Fibroblast of pulmonary artery (primary cell): Measurements from ENCODE around the gene MAST4.

Source experiments
- DNase-seq: peaks from one replicate; pipeline ENCODE4 v3.0.0-alpha.2; 2010; ENCODE audit warnings: low read depth
- H3K4me3 ChIP-seq: replicated peaks from 2 replicates; pipeline ENCODE4 v1.5.1; 2011; ENCODE audit warnings: low read depth, mild to moderate bottlenecking, control low read depth, low read length, moderate library complexity
- CTCF ChIP-seq: IDR thresholded peaks from 2 replicates; pipeline ENCODE4 v1.5.1; 2011; ENCODE audit warnings: mild to moderate bottlenecking, control low read depth, low read length, inconsistent platforms; ENCODE audit errors: missing control alignments

The MAST4 gene

GRCh38 chr5:66969963-66970362 lies 373.8 kb downstream of the MAST4 start:
- DNase-seq = no peak
- TF ChIP-seq CTCF = no peak
- no peak overlapping the region for H3K4me3 ChIP-seq

GRCh38 chr5:66972004-66972403 lies 375.8 kb downstream of the MAST4 start:
- no peak for DNase-seq
- H3K4me3 ChIP-seq = no peak overlapping the region
- TF ChIP-seq CTCF = no peak

GRCh38 chr5:66974256-66974655 lies 378.1 kb downstream of the MAST4 start:
- DNase-seq = no peak
- no peak overlapping the region for H3K4me3 ChIP-seq
- TF ChIP-seq CTCF = no peak

DNA sequence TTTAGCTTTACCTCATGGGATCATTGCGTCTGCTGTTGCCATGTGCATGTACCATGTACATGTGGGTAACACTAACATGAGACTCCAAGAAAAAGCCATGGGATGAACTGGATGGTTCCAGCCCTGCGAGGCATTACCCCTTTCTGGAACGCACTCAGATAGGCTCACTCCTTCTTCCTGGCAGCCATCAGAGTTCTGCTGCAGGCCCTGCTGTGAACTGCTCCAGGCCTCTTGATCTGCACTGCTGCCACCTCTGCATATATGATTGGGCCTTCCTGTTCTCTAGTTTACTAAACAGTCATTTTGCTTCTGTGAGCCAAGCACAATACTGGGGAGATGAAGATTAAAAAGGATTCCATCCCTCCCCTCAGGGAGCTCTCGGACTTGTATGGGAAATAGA lies 379.9 kb downstream of the MAST4 start:
- TF ChIP-seq CTCF = no peak
- no peak overlapping the region for H3K4me3 ChIP-seq
- DNase-seq = no peak

GRCh38 chr5:66979738-66980137 lies 383.5 kb downstream of the MAST4 start:
- no peak for TF ChIP-seq CTCF
- no peak overlapping the region for H3K4me3 ChIP-seq
- DNase-seq = no peak

GRCh38 chr5:66981266-66982055 lies 385.3 kb downstream of the MAST4 start:
- no peak overlapping the region for H3K4me3 ChIP-seq
- TF ChIP-seq CTCF = no peak
- DNase-seq = no peak

GRCh38 chr5:66982056-66982387 lies 385.8 kb downstream of the MAST4 start:
- no peak for TF ChIP-seq CTCF
- no peak for DNase-seq
- no peak overlapping the region for H3K4me3 ChIP-seq
